Body of pancreas (tissue), 4 donors: ENCODE data around the gene CLIP2. TPM values are rescaled to one million over a fixed set of nuclear protein-coding genes. Genes with fewer than 3 reads are reported as not detected.

Experiments
- ATAC-seq: fragments of 150-250 bp; one replicate; pipeline ENCODE4 v1.9.1; 2016
- DNase-seq, 4 donors: peaks; one replicate each; pipeline ENCODE4 v3.0.0-alpha.2; 2019
- H3K27ac ChIP-seq, 4 donors: fragments of 200-600 bp; sonication (generic); 1 replicate in 3 of 4; 2 replicates in 1 of 4; pipeline versions ENCODE4 v1.5.1 to v1.6.1; 2016 to 2019; ENCODE audit warnings: mild to moderate bottlenecking in 1 of 4, mixed read lengths in 1 of 4, moderate library complexity in 1 of 4
- H3K27me3 ChIP-seq, 2 donors: fragments of 200-600 bp; sonication (generic); one replicate each; pipeline ENCODE4 v1.6.0; 2016; ENCODE audit warnings: mild to moderate bottlenecking in 1 of 2
- H3K36me3 ChIP-seq, 2 donors: fragments of 200-600 bp; sonication (generic); replicated peaks in 1 of 2; 2 replicates each; pipeline ENCODE4 v1.5.1; 2016; ENCODE audit warnings: low read depth in 2 of 2; ENCODE audit not compliant: insufficient read depth in 1 of 2
- H3K4me1 ChIP-seq: fragments of 200-600 bp; sonication (generic); one replicate; pipeline ENCODE4 v1.6.0; 2016
- H3K4me3 ChIP-seq, 2 donors: fragments of 200-600 bp; sonication (generic); 1 replicate in 1 of 2; 2 replicates in 1 of 2; pipeline ENCODE4 v1.5.1; 2016 to 2019
- H3K9me3 ChIP-seq, 3 donors: fragments of 200-600 bp; sonication (generic); 1 replicate in 2 of 3; 2 replicates in 1 of 3; pipeline ENCODE4 v1.5.1; 2016
- CTCF ChIP-seq, 7 experiments: fragments of 450-650 bp in 4 of 7; fragments of 200-600 bp in 3 of 7; sonication (generic) in 3 of 7; IDR thresholded peaks; one replicate each; pipeline ENCODE4 v1.5.1; 2016 to 2019; ENCODE audit warnings: antibody characterized with exemption in 7 of 7
- POLR2A ChIP-seq, 3 donors: fragments of 450-650 bp; IDR thresholded peaks; one replicate each; pipeline ENCODE4 v1.6.1; 2016; ENCODE audit warnings: antibody characterized with exemption in 3 of 3, mild to moderate bottlenecking in 2 of 3
- WGBS, 2 donors: methylation state at CpG; one replicate each; pipeline ENCODE4 v1.1.5; 2017; 5-methylcytosine and 5-hydroxymethylcytosine counted together
- intact Hi-C: fragments of 100-400 bp; cut with DNase I; formaldehyde crosslinking; loops from one replicate; pipeline ENCODE4 v1.15.1; 2023
- total RNA-seq, 2 donors: library from RNA; depleted of rRNA; stranded (reverse); fragments of >200 nt; gene quantifications; one replicate each; pipeline ENCODE4 v1.1.0, GENCODE V29; 2016

Gene CLIP2
- total RNA-seq, 2 donors from 2014 or later = 31.6 to 120 TPM

DNA sequence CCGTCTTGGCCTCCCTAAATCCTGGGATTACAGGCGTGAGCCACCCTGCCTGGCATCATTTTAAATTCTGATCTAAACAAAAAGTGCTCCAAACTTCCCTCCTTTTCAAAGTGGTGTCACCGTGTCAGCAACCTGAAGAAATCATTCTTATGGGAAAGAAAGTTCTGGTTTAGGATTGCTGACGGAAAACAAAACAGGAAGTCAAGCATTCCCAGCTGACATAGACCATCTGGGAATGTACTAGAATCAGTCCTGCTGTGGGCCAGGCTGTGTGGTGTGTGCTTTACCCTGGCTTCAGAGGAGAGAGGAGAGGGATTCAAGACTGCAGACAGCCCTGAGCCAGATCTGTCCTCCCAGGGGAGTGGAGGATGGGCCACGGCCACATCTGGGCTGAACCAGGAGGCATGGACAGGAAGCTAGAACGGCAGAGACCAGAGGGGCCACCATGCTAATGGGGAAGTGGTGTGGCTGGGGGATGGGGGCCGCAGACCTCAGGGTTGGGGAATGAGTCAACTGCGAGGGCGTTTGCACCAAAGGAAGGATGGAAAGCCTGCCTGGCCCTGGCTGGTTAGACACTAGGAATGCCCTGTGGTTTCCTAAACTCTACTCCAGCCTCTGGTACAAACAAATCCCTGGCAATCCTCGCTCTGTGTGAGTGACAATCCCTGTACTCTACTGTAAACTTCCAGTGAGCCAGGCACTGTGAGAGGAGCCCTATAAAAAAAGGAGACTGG, 16.7 kb upstream of the CLIP2 start:
- peak; percentile 30 for ATAC-seq
- H3K4me3 ChIP-seq = no peak overlapping the region

GRCh38 chr7:74275401-74275881, 13.8 kb upstream of the CLIP2 start:
- Histone ChIP-seq H3K4me3 (no peak overlapping the region), H3K4me1 (peaks cover 14% of the 10 kb centered on the region), H3K27ac (no peak overlapping the region), H3K9me3 (no peaks in the 10 kb centered on the region), H3K27me3 (no peaks in the 10 kb centered on the region), H3K36me3 (no peaks in the 10 kb centered on the region)
- 48 to 57% methylated on average over 6 of the region's 6 CpGs for WGBS, 2 donors
- DNase-seq (peak in 1 of 4 donors; percentile 34), ATAC-seq (no peak)
- intact Hi-C loops = no loop called here
- TF ChIP-seq CTCF (IDR thresholded peaks at IDR 0.05) (peak in 6 of 7 experiments; percentile 12 to 48 (median 40)), POLR2A (IDR thresholded peaks at IDR 0.05) (no peak)

More for the DNA sequence above, 16.7 kb upstream of the CLIP2 start:
- H3K27ac ChIP-seq = peak overlapping the region in 3 of 4 donors; percentile 25 to 61 (median 51)
- no peaks in the 10 kb centered on the region for H3K36me3 ChIP-seq
- TF ChIP-seq POLR2A (IDR thresholded peaks at IDR 0.05) = no peak
- TF ChIP-seq CTCF (IDR thresholded peaks at IDR 0.05) = no peak
- no peaks in the 10 kb centered on the region for H3K27me3 ChIP-seq
- WGBS, 2 donors = 62 to 77% methylated on average over 7 to 10 of the region's 10 CpGs
- no peaks in the 10 kb centered on the region for H3K9me3 ChIP-seq
- no peaks in the 10 kb centered on the region for H3K4me1 ChIP-seq
- intact Hi-C loops = no loop called here
- DNase-seq = peak; percentile 39 to 79 (median 43)

GRCh38 chr7:74277636-74278035, 11.6 kb upstream of the CLIP2 start:
- Histone ChIP-seq H3K4me1 (peaks cover 16% of the 10 kb centered on the region), H3K36me3 (no peaks in the 10 kb centered on the region), H3K27ac (no peak overlapping the region), H3K4me3 (no peak overlapping the region), H3K9me3 (no peaks in the 10 kb centered on the region), H3K27me3 (no peaks in the 10 kb centered on the region)
- TF ChIP-seq CTCF (IDR thresholded peaks at IDR 0.05) (no peak), POLR2A (IDR thresholded peaks at IDR 0.05) (no peak)
- no peak for DNase-seq
- 94% methylated on average over 4 of the region's 4 CpGs for WGBS, 2 donors
- intact Hi-C loops = no loop called here
- no peak for ATAC-seq

GRCh38 chr7:74280985-74281384, 8.2 kb upstream of the CLIP2 start:
- no peaks in the 10 kb centered on the region for H3K27me3 ChIP-seq
- WGBS, 2 donors = 88 to 91% methylated on average over 8 of the region's 8 CpGs
- H3K9me3 ChIP-seq = no peaks in the 10 kb centered on the region
- H3K36me3 ChIP-seq = no peaks in the 10 kb centered on the region
- H3K4me3 ChIP-seq = no peak overlapping the region
- H3K27ac ChIP-seq = peak overlapping the region in 1 of 4 donors; percentile 73
- ATAC-seq (no peak), DNase-seq (no peak)
- intact Hi-C loops = loop anchor here (10.0 kb wide), 1 partner anchor 114 kb away; no protein-coding TSS in a partner anchor
- H3K4me1 ChIP-seq = peaks cover 25% of the 10 kb centered on the region
- no peak for TF ChIP-seq POLR2A (IDR thresholded peaks at IDR 0.05)
- no peak for TF ChIP-seq CTCF (IDR thresholded peaks at IDR 0.05)
